Stimulated activated CD4-positive, alpha-beta T cell treated with anti-CD3 and anti-CD28 coated beads, Interleukin-12 subunit alpha, Interleukin-12 subunit beta, amount 100 ng/mL, for 48 hours (primary cell): ENCODE measurements around the gene OR52A5.
A peak's percentile ranks its signal among the peaks of the same experiment; 100 is the strongest.
"Not testable (repeated sequence)": the region's sequence is repeated elsewhere in the genome, so short reads cannot be mapped to it uniquely, and the experiment has no call there.

Experiments
- DNase-seq, 3 donors: peaks; one replicate each; pipeline ENCODE4 v3.0.0-alpha.2; 2020; ENCODE audit warnings: low read depth in 2 of 3, low spot score in 1 of 3

The OR52A5 gene

GRCh38 chr11:5137996-5138395 lies at the start of gene OR52A5:
TSS of gene OR52A5 (minus strand) at chr11:5138356. CDS start at chr11:5132642, 5,714 bp downstream.
- no peak for DNase-seq

GRCh38 chr11:5178046-5178837 lies 40.1 kb upstream of the OR52A5 start:
- DNase-seq: no peak

GRCh38 chr11:5174934-5175333 lies 36.8 kb upstream of the OR52A5 start:
- DNase-seq: no peak

- no peak for DNase-seq
Observed at GRCh38 chr11:5171856-5172255, 33.7 kb upstream of the OR52A5 start.

GRCh38 chr11:5165898-5166297 lies 27.7 kb upstream of the OR52A5 start:
- DNase-seq: not testable (repeated sequence)

- not testable (repeated sequence) for DNase-seq
Observed at GRCh38 chr11:5164807-5165206, 26.7 kb upstream of the OR52A5 start.

GRCh38 chr11:5161045-5161444 lies 22.9 kb upstream of the OR52A5 start:
- not testable (repeated sequence) for DNase-seq

GRCh38 chr11:5160217-5160616 lies 22.1 kb upstream of the OR52A5 start:
- DNase-seq: not testable (repeated sequence)

- no peak for DNase-seq
Observed at GRCh38 chr11:5159806-5160205, 21.6 kb upstream of the OR52A5 start.

GRCh38 chr11:5154657-5155056 lies 16.5 kb upstream of the OR52A5 start, which contains the start of gene OR52A1:
TSS of gene OR52A1 (minus strand) at chr11:5154757. CDS start at chr11:5152369, 2,388 bp downstream.
- no peak for DNase-seq

GRCh38 chr11:5153574-5154431 lies 15.6 kb upstream of the OR52A5 start:
- no peak for DNase-seq

- no peak for DNase-seq
Observed at GRCh38 chr11:5151713-5152153, 13.6 kb upstream of the OR52A5 start.

GRCh38 chr11:5144206-5144605 lies 6.0 kb upstream of the OR52A5 start:
- DNase-seq: not testable (repeated sequence)

- no peak for DNase-seq
Observed at GRCh38 chr11:5137014-5137413, 1.1 kb downstream of the OR52A5 start.

- DNase-seq: no peak
Observed at GRCh38 chr11:5136261-5136660, 1.9 kb downstream of the OR52A5 start.

GRCh38 chr11:5131584-5132335 lies 6.4 kb downstream of the OR52A5 start:
- DNase-seq: no peak

GRCh38 chr11:5129457-5129877 lies 8.7 kb downstream of the OR52A5 start:
- no peak for DNase-seq

GRCh38 chr11:5124891-5125620 lies 13.1 kb downstream of the OR52A5 start:
- no peak for DNase-seq

GRCh38 chr11:5123802-5124521 lies 14.2 kb downstream of the OR52A5 start:
- peak; percentile 3 to 54 (median 17) for DNase-seq

GRCh38 chr11:5118893-5119292 lies 19.3 kb downstream of the OR52A5 start:
- no peak for DNase-seq
